PC-3 (cell line): ENCODE results near the gene LGR4. TPM values are rescaled to one million over a fixed set of nuclear protein-coding genes. Genes with fewer than 3 reads are reported as not detected.
A peak's percentile ranks its signal among the peaks of the same experiment; 100 is the strongest.

Experiments
- ATAC-seq: fragments of 200-7000 bp; cut with Tn5 transposase; 2 replicates; pipeline ENCODE4 v1.9.1; 2020; ENCODE audit warnings: mild to moderate bottlenecking, moderate library complexity
- BruUV-seq: library from RNA; stranded (reverse); fragments of 400-500 nt; replicated peaks from 2 replicates; lab custom pipeline; 2021; lab: Mats Ljungman, UMichigan
- CTCF ChIA-PET: fragments of 300-600 bp; sonication (Branson Sonifier 250); formaldehyde crosslinking; loops from one replicate; lab custom pipeline; 2022; ENCODE audit warnings: antibody characterized with exemption; lab: Charles Lee
- POLR2A ChIA-PET: fragments of 300-600 bp; sonication (Branson Sonifier 250); formaldehyde crosslinking; loops from one replicate; lab custom pipeline; 2022; ENCODE audit warnings: antibody characterized with exemption; ENCODE audit not compliant: unreplicated experiment; lab: Charles Lee
- DNase-seq: peaks from one replicate; pipeline ENCODE4 v3.0.0-alpha.2; 2015
- H2AFZ ChIP-seq: fragments of 300-600 bp; sonication (generic); 2 replicates; pipeline ENCODE4 v1.6.0; 2016; ENCODE audit warnings: antibody characterized with exemption, low read length
- H3F3A ChIP-seq: fragments of 300-600 bp; sonication (generic); one replicate; pipeline ENCODE4 v1.6.0; 2017; ENCODE audit warnings: antibody characterized with exemption, low read length, control low read depth, mild to moderate bottlenecking; ENCODE audit not compliant: unreplicated experiment
- H3K27ac ChIP-seq: fragments of 300-600 bp; sonication (generic); 2 replicates; pipeline ENCODE4 v1.5.1; 2016; ENCODE audit warnings: mild to moderate bottlenecking, low read length
- H3K27me3 ChIP-seq: fragments of 300-600 bp; sonication (generic); 2 replicates; pipeline ENCODE4 v1.6.1; 2016; ENCODE audit warnings: low read length, mixed read lengths
- H3K36me3 ChIP-seq: fragments of 300-600 bp; sonication (generic); 2 replicates; pipeline ENCODE4 v1.6.1; 2016; ENCODE audit warnings: low read depth, mixed run types, low read length, mixed read lengths
- H3K4me1 ChIP-seq: fragments of 300-600 bp; sonication (generic); 2 replicates; pipeline ENCODE4 v1.5.1; 2016; ENCODE audit warnings: low read length; ENCODE audit not compliant: insufficient read depth
- H3K4me2 ChIP-seq: fragments of 300-600 bp; sonication (generic); 2 replicates; pipeline ENCODE4 v1.6.0; 2016; ENCODE audit warnings: low read length
- H3K4me3 ChIP-seq: fragments of 300-600 bp; sonication (generic); 2 replicates; pipeline ENCODE4 v1.5.1; 2016; ENCODE audit warnings: mild to moderate bottlenecking, low read length, mixed read lengths
- H3K79me2 ChIP-seq: fragments of 300-600 bp; sonication (generic); 2 replicates; pipeline ENCODE4 v1.6.1; 2017; ENCODE audit warnings: low read length, mixed read lengths
- H3K9ac ChIP-seq: fragments of 300-600 bp; sonication (generic); 2 replicates; pipeline ENCODE4 v1.6.0; 2016; ENCODE audit warnings: mild to moderate bottlenecking, low read length
- H3K9me2 ChIP-seq: fragments of 300-600 bp; sonication (generic); replicated peaks from 2 replicates; pipeline ENCODE4 v1.6.1; 2016; ENCODE audit warnings: mixed run types, low read length, mixed read lengths
- H3K9me3 ChIP-seq: fragments of 300-600 bp; sonication (generic); 2 replicates; pipeline ENCODE4 v1.6.1; 2016; ENCODE audit warnings: low read length, mixed read lengths
- H4K20me1 ChIP-seq: fragments of 300-600 bp; sonication (generic); 2 replicates; pipeline ENCODE4 v1.6.1; 2016; ENCODE audit warnings: low read length, mixed read lengths
- CTCF ChIP-seq: fragments of 300-600 bp; sonication (generic); conservative IDR thresholded peaks from 2 replicates; pipeline ENCODE4 v1.5.1; 2017; ENCODE audit warnings: antibody characterized with exemption, low read depth, mild to moderate bottlenecking, low read length
- EZH2 ChIP-seq: fragments of 300-600 bp; sonication (generic); IDR thresholded peaks from one replicate; pipeline ENCODE4 v1.6.1; 2017; ENCODE audit warnings: antibody characterized with exemption, mild to moderate bottlenecking, low read length; ENCODE audit not compliant: unreplicated experiment
- EZH2phosphoT487 ChIP-seq: fragments of 300-600 bp; sonication (generic); IDR thresholded peaks from 2 replicates; pipeline ENCODE4 v1.6.1; 2018; ENCODE audit warnings: mild to moderate bottlenecking, antibody characterized with exemption, low read length, borderline replicate concordance
- intact Hi-C: fragments of 100-400 bp; cut with micrococcal nuclease; formaldehyde crosslinking; loops from 2 replicates; pipeline ENCODE4 v1.9.0; 2023
- total RNA-seq: library from RNA; depleted of rRNA; stranded (reverse); fragments of >200 nt; gene quantifications from 2 replicates; pipeline ENCODE4 v1.2.3, GENCODE V29; 2014

The LGR4 gene
- total RNA-seq, 1 experiment from 2014 or later: 13.5 TPM

- TF ChIP-seq EZH2: no peak
- no peak for TF ChIP-seq CTCF
- no peak for TF ChIP-seq EZH2phosphoT487
- Histone ChIP-seq H3K27ac (no peak overlapping the region), H3K4me1 (0 out of 2 replicates have a peak, but pooled peaks cover 3% of the 10 kb centered on the region), H3F3A (peaks cover 3% of the 10 kb centered on the region), H3K79me2 (peaks cover 13% of the 10 kb centered on the region), H3K4me2 (no peak overlapping the region), H4K20me1 (peaks cover 6% of the 10 kb centered on the region; the same call in 1 of the 2 replicates), H3K9me2 (no peaks in the 10 kb centered on the region), H3K4me3 (no peak overlapping the region), H3K36me3 (peaks cover 50% of the 10 kb centered on the region), H3K27me3 (no peaks in the 10 kb centered on the region), H2AFZ (no peak overlapping the region), H3K9me3 (no peaks in the 10 kb centered on the region), H3K9ac (no peak overlapping the region)
- POLR2A ChIA-PET: no interaction called here
- CTCF ChIA-PET: interaction anchor here (0.5 kb wide), 1 partner anchor 25 kb away, joined by 3 read pairs; the partner anchor contains the start of gene LGR4
- ATAC-seq: no peak
- no TSS peak for BruUV-seq
- intact Hi-C loops: no loop called here
- no peak for DNase-seq
Measured at GRCh38 chr11:27497911-27498310, 25.3 kb upstream of the LGR4 start.

- Histone ChIP-seq H3K36me3 (peaks cover 50% of the 10 kb centered on the region), H4K20me1 (peaks cover 6% of the 10 kb centered on the region; the same call in 1 of the 2 replicates), H3K4me3 (no peak overlapping the region), H3K79me2 (peaks cover 8% of the 10 kb centered on the region), H3F3A (peaks cover 3% of the 10 kb centered on the region), H3K4me1 (0 out of 2 replicates have a peak, but pooled peaks cover 3% of the 10 kb centered on the region), H3K27ac (no peak overlapping the region), H3K9me2 (no peaks in the 10 kb centered on the region), H3K9me3 (no peaks in the 10 kb centered on the region), H3K9ac (no peak overlapping the region), H3K4me2 (no peak overlapping the region), H2AFZ (no peak overlapping the region), H3K27me3 (no peaks in the 10 kb centered on the region)
- ATAC-seq (no peak), DNase-seq (peak; percentile 62)
- TF ChIP-seq CTCF (peak; percentile 65), EZH2 (no peak)
- ChIA-PET POLR2A (no interaction called here), CTCF (interaction anchor here (0.6 kb wide), 1 partner anchor 1173 kb away, joined by 4 read pairs; no protein-coding TSS in a partner anchor)
- no TSS peak for BruUV-seq
- intact Hi-C loops: no loop called here
Measured at GRCh38 chr11:27497284-27497866, 24.8 kb upstream of the LGR4 start.

- intact Hi-C loops: no loop called here
- no TSS peak for BruUV-seq
- no peaks in the 10 kb centered on the region for H3K9me2 ChIP-seq
- no peak for DNase-seq
- H3F3A ChIP-seq: peaks cover 3% of the 10 kb centered on the region
- H3K9me3 ChIP-seq: no peaks in the 10 kb centered on the region
- no peaks in the 10 kb centered on the region for H3K27me3 ChIP-seq
- ChIA-PET POLR2A (no interaction called here), CTCF (no interaction called here)
- no peak overlapping the region for H3K9ac ChIP-seq
- H3K4me2 ChIP-seq: no peak overlapping the region
- TF ChIP-seq EZH2phosphoT487: no peak
- TF ChIP-seq EZH2: no peak
- no peak for TF ChIP-seq CTCF
- no peak for ATAC-seq
- no peak overlapping the region for H3K4me3 ChIP-seq
- H3K36me3 ChIP-seq: peaks cover 46% of the 10 kb centered on the region
- H2AFZ ChIP-seq: no peak overlapping the region
- no peak overlapping the region for H3K27ac ChIP-seq
- H4K20me1 ChIP-seq: no peaks in the 10 kb centered on the region
- no peaks in the 10 kb centered on the region; the same call in 1 of the 2 replicates for H3K79me2 ChIP-seq
- H3K4me1 ChIP-seq: 0 out of 2 replicates have a peak, but pooled peaks cover 3% of the 10 kb centered on the region
Measured at GRCh38 chr11:27496461-27496860, 23.9 kb upstream of the LGR4 start.
